ENCODE data around the gene MSRB1. TPM values are rescaled to one million over a fixed set of nuclear protein-coding genes. Genes with fewer than 3 reads are reported as not detected.

MSRB1 gene
- total and polyA plus RNA-seq, 9 of the 15 experiments (the other 6 are each of a cell fraction or from before 2014, with no cell fraction given), result 5.4 to 33.7 (median 25.7) TPM

DNA sequence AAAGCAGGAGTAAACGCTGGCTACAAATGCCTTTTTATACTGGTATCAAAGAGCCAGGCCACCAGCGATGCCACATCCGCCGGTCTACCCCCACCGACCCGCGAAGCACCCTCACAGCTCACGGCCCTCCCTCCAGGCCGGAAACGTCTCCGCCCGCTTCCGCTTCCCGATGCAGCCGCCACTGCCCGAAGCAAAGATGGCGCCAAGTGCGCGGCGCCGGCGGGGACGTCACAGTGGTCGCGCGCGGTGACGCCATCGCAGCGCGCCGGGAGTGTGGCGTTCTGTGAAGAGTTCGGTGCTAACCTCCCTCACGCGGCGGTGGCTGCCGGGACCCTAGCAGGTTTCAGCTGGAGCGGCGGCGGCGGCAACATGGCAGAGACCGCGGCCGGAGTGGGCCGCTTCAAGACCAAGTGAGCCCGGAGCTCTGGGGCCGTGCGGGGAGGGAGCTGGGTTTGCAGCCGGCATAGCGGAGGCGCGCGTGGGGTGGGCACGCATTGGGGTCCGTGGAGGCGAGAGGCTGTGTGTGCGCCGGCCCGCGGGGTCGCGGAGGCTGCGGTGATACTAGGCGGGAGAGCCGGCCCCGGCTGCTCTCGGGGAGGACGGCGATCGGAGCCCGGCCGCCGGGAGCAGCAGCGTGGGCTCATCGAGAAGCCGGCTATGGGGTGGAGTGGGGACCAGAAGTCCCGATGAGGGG is 28.9 kb upstream of the MSRB1 start, which contains the start of gene TBL3 (continued):
- TF ChIP-seq, protein P1, sequence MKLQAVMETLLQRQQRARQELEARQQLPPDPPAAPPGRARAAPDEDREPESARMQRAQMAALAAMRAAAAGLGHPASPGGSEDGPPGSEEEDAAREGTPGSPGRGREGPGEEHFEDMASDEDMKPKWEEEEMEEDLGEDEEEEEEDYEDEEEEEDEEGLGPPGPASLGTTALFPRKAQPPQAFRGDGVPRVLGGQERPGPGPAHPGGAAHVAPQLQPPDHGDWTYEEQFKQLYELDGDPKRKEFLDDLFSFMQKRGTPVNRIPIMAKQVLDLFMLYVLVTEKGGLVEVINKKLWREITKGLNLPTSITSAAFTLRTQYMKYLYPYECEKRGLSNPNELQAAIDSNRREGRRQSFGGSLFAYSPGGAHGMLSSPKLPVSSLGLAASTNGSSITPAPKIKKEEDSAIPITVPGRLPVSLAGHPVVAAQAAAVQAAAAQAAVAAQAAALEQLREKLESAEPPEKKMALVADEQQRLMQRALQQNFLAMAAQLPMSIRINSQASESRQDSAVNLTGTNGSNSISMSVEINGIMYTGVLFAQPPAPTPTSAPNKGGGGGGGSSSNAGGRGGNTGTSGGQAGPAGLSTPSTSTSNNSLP (IDR thresholded peaks at IDR 0.05; ENCODE audit: borderline replicate concordance, low read depth, low read length), result no peak
- TF ChIP-seq HNRNPK (IDR thresholded peaks at IDR 0.05; ENCODE audit: low read depth, low read length, poor library complexity, severe bottlenecking) (no peak), NFXL1 (CRISPR knock-in tag; IDR thresholded peaks at IDR 0.05) (no peak), LCOR (CRISPR knock-in tag; IDR thresholded peaks at IDR 0.05) (peak; percentile 92), BRD4 (IDR thresholded peaks at IDR 0.05) (no peak), ZNF408 (CRISPR knock-in tag; IDR thresholded peaks at IDR 0.05; ENCODE audit: low read depth) (no peak), SIN3B (IDR thresholded peaks at IDR 0.05; ENCODE audit: low read depth) (peak; percentile 99), ZNF76 (CRISPR knock-in tag; IDR thresholded peaks at IDR 0.05; ENCODE audit: borderline replicate concordance) (no peak), ELF1 (tag; IDR thresholded peaks at IDR 0.05) (peak; percentile 99)
- TF ChIP-seq, protein P2, sequence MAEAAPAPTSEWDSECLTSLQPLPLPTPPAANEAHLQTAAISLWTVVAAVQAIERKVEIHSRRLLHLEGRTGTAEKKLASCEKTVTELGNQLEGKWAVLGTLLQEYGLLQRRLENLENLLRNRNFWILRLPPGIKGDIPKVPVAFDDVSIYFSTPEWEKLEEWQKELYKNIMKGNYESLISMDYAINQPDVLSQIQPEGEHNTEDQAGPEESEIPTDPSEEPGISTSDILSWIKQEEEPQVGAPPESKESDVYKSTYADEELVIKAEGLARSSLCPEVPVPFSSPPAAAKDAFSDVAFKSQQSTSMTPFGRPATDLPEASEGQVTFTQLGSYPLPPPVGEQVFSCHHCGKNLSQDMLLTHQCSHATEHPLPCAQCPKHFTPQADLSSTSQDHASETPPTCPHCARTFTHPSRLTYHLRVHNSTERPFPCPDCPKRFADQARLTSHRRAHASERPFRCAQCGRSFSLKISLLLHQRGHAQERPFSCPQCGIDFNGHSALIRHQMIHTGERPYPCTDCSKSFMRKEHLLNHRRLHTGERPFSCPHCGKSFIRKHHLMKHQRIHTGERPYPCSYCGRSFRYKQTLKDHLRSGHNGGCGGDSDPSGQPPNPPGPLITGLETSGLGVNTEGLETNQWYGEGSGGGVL (CRISPR knock-in tag; IDR thresholded peaks at IDR 0.05), result no peak
- TF ChIP-seq, protein P3, sequence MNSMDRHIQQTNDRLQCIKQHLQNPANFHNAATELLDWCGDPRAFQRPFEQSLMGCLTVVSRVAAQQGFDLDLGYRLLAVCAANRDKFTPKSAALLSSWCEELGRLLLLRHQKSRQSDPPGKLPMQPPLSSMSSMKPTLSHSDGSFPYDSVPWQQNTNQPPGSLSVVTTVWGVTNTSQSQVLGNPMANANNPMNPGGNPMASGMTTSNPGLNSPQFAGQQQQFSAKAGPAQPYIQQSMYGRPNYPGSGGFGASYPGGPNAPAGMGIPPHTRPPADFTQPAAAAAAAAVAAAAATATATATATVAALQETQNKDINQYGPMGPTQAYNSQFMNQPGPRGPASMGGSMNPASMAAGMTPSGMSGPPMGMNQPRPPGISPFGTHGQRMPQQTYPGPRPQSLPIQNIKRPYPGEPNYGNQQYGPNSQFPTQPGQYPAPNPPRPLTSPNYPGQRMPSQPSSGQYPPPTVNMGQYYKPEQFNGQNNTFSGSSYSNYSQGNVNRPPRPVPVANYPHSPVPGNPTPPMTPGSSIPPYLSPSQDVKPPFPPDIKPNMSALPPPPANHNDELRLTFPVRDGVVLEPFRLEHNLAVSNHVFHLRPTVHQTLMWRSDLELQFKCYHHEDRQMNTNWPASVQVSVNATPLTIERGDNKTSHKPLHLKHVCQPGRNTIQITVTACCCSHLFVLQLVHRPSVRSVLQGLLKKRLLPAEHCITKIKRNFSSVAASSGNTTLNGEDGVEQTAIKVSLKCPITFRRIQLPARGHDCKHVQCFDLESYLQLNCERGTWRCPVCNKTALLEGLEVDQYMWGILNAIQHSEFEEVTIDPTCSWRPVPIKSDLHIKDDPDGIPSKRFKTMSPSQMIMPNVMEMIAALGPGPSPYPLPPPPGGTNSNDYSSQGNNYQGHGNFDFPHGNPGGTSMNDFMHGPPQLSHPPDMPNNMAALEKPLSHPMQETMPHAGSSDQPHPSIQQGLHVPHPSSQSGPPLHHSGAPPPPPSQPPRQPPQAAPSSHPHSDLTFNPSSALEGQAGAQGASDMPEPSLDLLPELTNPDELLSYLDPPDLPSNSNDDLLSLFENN (IDR thresholded peaks at IDR 0.05; ENCODE audit: low read depth in 2 of 2, low read length in 2 of 2), result 0 out of 4 replicates have a peak, but pooled peaks of 1 of the 2 experiments have one; percentile 20
- TF ChIP-seq, protein P4, sequence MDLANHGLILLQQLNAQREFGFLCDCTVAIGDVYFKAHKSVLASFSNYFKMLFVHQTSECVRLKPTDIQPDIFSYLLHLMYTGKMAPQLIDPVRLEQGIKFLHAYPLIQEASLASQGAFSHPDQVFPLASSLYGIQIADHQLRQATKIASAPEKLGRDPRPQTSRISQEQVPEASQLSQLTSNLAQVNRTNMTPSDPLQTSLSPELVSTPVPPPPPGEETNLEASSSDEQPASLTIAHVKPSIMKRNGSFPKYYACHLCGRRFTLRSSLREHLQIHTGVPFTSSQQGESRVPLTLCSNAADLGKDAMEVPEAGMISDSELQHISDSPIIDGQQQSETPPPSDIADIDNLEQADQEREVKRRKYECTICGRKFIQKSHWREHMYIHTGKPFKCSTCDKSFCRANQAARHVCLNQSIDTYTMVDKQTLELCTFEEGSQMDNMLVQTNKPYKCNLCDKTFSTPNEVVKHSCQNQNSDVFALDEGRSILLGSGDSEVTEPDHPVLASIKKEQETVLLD (IDR thresholded peaks at IDR 0.05), result no peak
- TF ChIP-seq, protein P5, sequence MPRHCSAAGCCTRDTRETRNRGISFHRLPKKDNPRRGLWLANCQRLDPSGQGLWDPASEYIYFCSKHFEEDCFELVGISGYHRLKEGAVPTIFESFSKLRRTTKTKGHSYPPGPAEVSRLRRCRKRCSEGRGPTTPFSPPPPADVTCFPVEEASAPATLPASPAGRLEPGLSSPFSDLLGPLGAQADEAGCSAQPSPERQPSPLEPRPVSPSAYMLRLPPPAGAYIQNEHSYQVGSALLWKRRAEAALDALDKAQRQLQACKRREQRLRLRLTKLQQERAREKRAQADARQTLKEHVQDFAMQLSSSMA (CRISPR knock-in tag; IDR thresholded peaks at IDR 0.05), result peak; percentile 8; the same call in 1 of the 2 replicates
